Ovary (tissue), 9 donors: Measurements from ENCODE around the gene RAB40A. TPM values are rescaled to one million over a fixed set of nuclear protein-coding genes. Genes with fewer than 3 reads are reported as not detected.

ENCODE experiments used
- DNase-seq, 5 donors: peaks; one replicate each; pipeline ENCODE4 v3.0.0-alpha.2; 2019 to 2020
- H3K27ac ChIP-seq, 2 donors: fragments of 200-600 bp; one replicate each; pipeline versions ENCODE4 v1.5.1 to v1.8.0; 2019 to 2022
- H3K27me3 ChIP-seq: fragments of 200-600 bp; one replicate; pipeline ENCODE4 v1.8.0; 2022
- H3K36me3 ChIP-seq: fragments of 200-600 bp; sonication (generic); one replicate; pipeline ENCODE4 v1.5.1; 2019
- H3K4me1 ChIP-seq: one replicate; pipeline ENCODE4 v1.8.1; 2013; ENCODE audit warnings: mild to moderate bottlenecking, moderate library complexity; ENCODE audit not compliant: insufficient read depth
- H3K4me3 ChIP-seq: fragments of 200-600 bp; sonication (generic); one replicate; pipeline ENCODE4 v1.5.1; 2017
- H3K9me3 ChIP-seq, 2 donors: fragments of 200-600 bp in 1 of 2; sonication (generic) in 1 of 2; one replicate each; pipeline versions ENCODE4 v1.5.1 to v1.8.1; 2013 to 2019; ENCODE audit warnings: mild to moderate bottlenecking in 1 of 2, moderate library complexity in 1 of 2
- EP300 ChIP-seq: sonication (generic); formaldehyde crosslinking; IDR thresholded peaks from one replicate; pipeline ENCODE4 v1.6.1; 2017; ENCODE audit warnings: antibody characterized with exemption
- POLR2A ChIP-seq: fragments of 450-650 bp; IDR thresholded peaks from one replicate; pipeline ENCODE4 v1.6.1; 2017; ENCODE audit warnings: antibody characterized with exemption, mild to moderate bottlenecking, moderate library complexity
- WGBS, 3 donors: extraction: QIAGEN DNeasy Blood & Tissue Kit in 1 of 3; methylation state at CpG; one replicate each; pipeline versions ENCODE4 v1.1.5 to v1.1.7; 2013 to 2017; 5-methylcytosine and 5-hydroxymethylcytosine counted together
- intact Hi-C, 4 donors: fragments of 100-400 bp; cut with DNase I; formaldehyde crosslinking; loops; one replicate each; pipeline versions ENCODE4 v1.11.0 to v1.15.1; 2022 to 2023
- polyA plus RNA-seq, 2 donors: library from polyadenylated mRNA; stranded (reverse); fragments of 200-250 nt in 1 of 2; fragments of 350-450 nt in 1 of 2; fragmentation: Illumina TruSeq in 1 of 2; extraction: RNeasy Lipid Tissue Mini Kit (QIAGEN cat#74804) in 1 of 2; gene quantifications; one replicate each; pipeline ENCODE4 v1.2.3, GENCODE V29; 2013 to 2014
- total RNA-seq, 7 donors: library from RNA; depleted of rRNA in 2 of 7; stranded (reverse); fragments of >200 nt in 2 of 7; fragmentation: NEBNext Ultra II Directional in 3 of 7; extraction: Animal tissue kit (Norgen Biotek cat#: 25700) in 3 of 7; gene quantifications; one replicate each; pipeline versions ENCODE4 v1.1.0 to v1.2.4, GENCODE V29; 2016 to 2023
- TF ChIP-seq, protein P1 (sequence below), 3 donors: fragments of 450-650 bp in 2 of 3; fragments of 200-600 bp in 1 of 3; IDR thresholded peaks; one replicate each; pipeline versions ENCODE4 v1.5.1 to v1.8.0; 2016 to 2022; ENCODE audit warnings: antibody characterized with exemption in 3 of 3, mild to moderate bottlenecking in 1 of 3
- donor health status: DM: no; HTN: no; CAD: no; lungs with moderate emphysema.
- donor health status: DM: no; HTN: no; CAD: no.
- donor health status: Bipolar disorder and iron deficiency.
- donor health status: DM: yes; HTN: yes; CAD: no.
- donor health status: DM: no; HTN: no; CAD: no.
- donor health status: DM: yes; HTN: yes; CAD: no.

The RAB40A gene
- total and polyA plus RNA-seq, 9 donors, result 0.81 to 7.4 (median 2.5) TPM

DNA sequence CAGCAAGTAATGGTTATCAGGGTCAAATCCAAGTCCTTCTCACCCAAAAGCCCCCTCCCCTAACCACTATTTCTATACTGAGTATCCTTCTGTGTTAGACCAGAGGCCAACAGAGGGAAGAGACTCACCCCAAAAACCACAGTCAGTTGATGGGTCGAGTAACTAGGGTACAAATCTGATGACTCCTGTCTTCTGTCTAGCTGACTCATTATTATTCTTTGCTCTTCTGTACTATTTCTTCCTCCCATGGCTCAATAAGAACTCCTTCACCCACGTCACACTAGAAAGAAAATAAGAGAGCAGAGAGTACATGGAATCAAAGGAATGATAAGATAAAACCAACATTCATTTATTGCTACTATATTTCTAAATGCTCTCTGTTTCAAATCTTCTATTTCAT lies 2.0 kb downstream of the RAB40A start:
- H3K27ac ChIP-seq, result no peak overlapping the region
- WGBS, 3 donors, result 21 to 27% (median 24%) methylated on average over 2 of the region's 2 CpGs
- no peak overlapping the region for H3K4me3 ChIP-seq
- H3K4me1 ChIP-seq, result no peaks in the 10 kb centered on the region
- TF ChIP-seq, protein P1, sequence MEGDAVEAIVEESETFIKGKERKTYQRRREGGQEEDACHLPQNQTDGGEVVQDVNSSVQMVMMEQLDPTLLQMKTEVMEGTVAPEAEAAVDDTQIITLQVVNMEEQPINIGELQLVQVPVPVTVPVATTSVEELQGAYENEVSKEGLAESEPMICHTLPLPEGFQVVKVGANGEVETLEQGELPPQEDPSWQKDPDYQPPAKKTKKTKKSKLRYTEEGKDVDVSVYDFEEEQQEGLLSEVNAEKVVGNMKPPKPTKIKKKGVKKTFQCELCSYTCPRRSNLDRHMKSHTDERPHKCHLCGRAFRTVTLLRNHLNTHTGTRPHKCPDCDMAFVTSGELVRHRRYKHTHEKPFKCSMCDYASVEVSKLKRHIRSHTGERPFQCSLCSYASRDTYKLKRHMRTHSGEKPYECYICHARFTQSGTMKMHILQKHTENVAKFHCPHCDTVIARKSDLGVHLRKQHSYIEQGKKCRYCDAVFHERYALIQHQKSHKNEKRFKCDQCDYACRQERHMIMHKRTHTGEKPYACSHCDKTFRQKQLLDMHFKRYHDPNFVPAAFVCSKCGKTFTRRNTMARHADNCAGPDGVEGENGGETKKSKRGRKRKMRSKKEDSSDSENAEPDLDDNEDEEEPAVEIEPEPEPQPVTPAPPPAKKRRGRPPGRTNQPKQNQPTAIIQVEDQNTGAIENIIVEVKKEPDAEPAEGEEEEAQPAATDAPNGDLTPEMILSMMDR (IDR thresholded peaks at IDR 0.05), result no peak
- no peaks in the 10 kb centered on the region for H3K27me3 ChIP-seq
- no peak for DNase-seq
- intact Hi-C loops, result no loop called here
- H3K9me3 ChIP-seq, result no peaks in the 10 kb centered on the region
- no peaks in the 10 kb centered on the region for H3K36me3 ChIP-seq

DNA sequence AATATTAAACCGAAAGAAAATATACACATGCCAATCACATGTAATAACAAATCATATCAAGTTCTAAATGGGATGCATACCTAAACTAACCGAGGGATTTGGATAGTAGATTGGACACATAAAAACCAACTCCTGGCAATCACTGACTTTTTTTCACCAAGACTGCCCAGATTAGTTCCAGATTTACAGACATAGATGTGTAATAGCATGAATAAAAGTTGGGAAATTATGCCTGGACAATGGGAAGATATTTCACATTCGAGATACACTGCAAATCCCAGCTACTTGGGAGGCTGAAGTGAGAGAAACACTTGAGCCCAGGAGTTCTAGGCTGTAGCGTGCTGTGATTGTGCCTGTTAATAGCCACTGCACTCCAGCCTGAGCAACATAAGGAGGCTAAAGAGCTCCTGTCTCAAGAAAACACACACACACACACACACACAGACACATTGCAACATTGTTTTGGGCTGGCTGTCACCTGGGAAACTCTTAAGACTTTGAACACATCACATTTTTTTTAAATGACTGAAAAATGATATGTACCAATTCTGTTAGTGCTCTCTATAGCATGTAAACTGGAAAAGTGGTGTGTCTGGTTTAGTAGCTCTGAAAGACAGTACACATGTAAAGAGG lies 5.7 kb downstream of the RAB40A start:
- Histone ChIP-seq H3K9me3 (no peaks in the 10 kb centered on the region), H3K4me3 (no peak overlapping the region), H3K27me3 (no peaks in the 10 kb centered on the region), H3K36me3 (no peaks in the 10 kb centered on the region), H3K4me1 (no peaks in the 10 kb centered on the region), H3K27ac (no peak overlapping the region)
- WGBS, 3 donors, result 63 to 65% (median 64%) methylated on average over 4 of the region's 4 CpGs
- intact Hi-C loops, result no loop called here
- TF ChIP-seq POLR2A (no peak), EP300 (no peak)
- TF ChIP-seq, protein P1 (IDR thresholded peaks at IDR 0.05), result no peak
- DNase-seq, result no peak

DNA sequence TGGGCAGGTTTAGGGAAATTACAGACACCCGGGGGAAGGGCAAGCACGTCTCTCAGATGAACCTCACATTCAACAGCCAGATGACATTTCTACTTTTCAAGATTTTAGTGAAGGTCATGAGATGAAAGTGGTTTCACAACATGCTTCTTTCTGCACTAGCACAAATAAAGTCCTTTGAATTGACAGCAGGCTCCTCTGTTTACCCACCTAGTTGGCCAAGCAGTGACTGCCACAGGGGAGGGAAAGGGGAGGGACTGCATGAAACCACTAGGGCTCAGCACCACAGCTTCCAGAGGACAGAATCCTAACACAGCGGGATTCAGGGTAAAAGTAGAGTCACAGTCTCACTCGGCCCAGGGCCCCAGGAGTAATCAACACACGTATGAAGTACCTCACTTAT lies 6.2 kb downstream of the RAB40A start:
- Histone ChIP-seq H3K36me3 (no peaks in the 10 kb centered on the region), H3K4me3 (no peak overlapping the region), H3K27ac (no peak overlapping the region), H3K27me3 (no peaks in the 10 kb centered on the region), H3K9me3 (no peaks in the 10 kb centered on the region), H3K4me1 (no peaks in the 10 kb centered on the region)
- intact Hi-C loops, result no loop called here
- 47 to 58% (median 56%) methylated on average over 5 of the region's 5 CpGs for WGBS, 3 donors
- TF ChIP-seq EP300 (no peak), POLR2A (no peak)
- TF ChIP-seq, protein P1 (IDR thresholded peaks at IDR 0.05), result no peak
- no peak for DNase-seq

DNA sequence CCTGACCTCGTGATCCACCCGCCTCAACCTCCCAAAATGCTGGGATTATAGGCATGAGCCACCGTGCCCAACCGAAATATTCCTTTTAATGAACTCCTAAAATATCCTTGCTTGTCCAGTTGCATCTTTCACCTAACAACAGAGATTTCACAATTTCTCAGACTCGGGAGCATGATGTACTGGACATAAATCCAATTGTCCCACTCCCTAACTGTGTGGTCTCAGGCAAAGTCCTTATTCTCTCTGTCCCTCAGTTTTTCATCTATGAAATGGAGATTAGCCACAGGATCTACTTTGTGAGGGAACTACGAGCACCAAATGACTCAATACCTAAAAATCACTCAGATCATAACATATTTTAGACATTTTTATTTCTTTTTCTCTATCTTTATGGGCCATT lies 9.3 kb downstream of the RAB40A start:
- no peak overlapping the region for H3K27ac ChIP-seq
- no peaks in the 10 kb centered on the region for H3K4me1 ChIP-seq
- 55 to 78% (median 72%) methylated on average over 6 of the region's 6 CpGs for WGBS, 3 donors
- no peaks in the 10 kb centered on the region for H3K27me3 ChIP-seq
- DNase-seq, result no peak
- H3K9me3 ChIP-seq, result no peaks in the 10 kb centered on the region
- H3K36me3 ChIP-seq, result no peaks in the 10 kb centered on the region
- H3K4me3 ChIP-seq, result no peak overlapping the region
- intact Hi-C loops, result no loop called here
- TF ChIP-seq EP300 (no peak), POLR2A (no peak)
- TF ChIP-seq, protein P1 (IDR thresholded peaks at IDR 0.05), result no peak
